ENCODE measurements around the gene WBP2NL.

Gene WBP2NL

GRCh38 chr22:42025421-42025820 is 26.8 kb downstream of the WBP2NL start:
- no peak for DNase-seq (ENCODE audit: low read depth in 2 of 2)
- TF ChIP-seq CTCF (IDR thresholded peaks at IDR 0.05; ENCODE audit: low read depth, low read length): no peak
- no peak overlapping the region for H3K4me3 ChIP-seq (replicated peaks in 1 of 2; ENCODE audit: low read depth in 2 of 2, low read length in 2 of 2)

- no peak overlapping the region for H3K4me3 ChIP-seq (replicated peaks in 1 of 2; ENCODE audit: low read depth in 2 of 2, low read length in 2 of 2)
- no peak for TF ChIP-seq CTCF (IDR thresholded peaks at IDR 0.05; ENCODE audit: low read depth, low read length)
- DNase-seq (ENCODE audit: low read depth in 2 of 2): no peak
These were observed 28.1 kb downstream of the WBP2NL start for GRCh38 chr22:42026705-42027104.

- TF ChIP-seq CTCF (IDR thresholded peaks at IDR 0.05; ENCODE audit: low read depth, low read length): no peak
- no peak for DNase-seq (ENCODE audit: low read depth in 2 of 2)
These were observed 34.9 kb downstream of the WBP2NL start for GRCh38 chr22:42033263-42034181.

GRCh38 chr22:42035256-42035655 is 36.7 kb downstream of the WBP2NL start:
- DNase-seq (ENCODE audit: low read depth in 2 of 2): no peak
- no peak overlapping the region for H3K4me3 ChIP-seq (replicated peaks in 1 of 2; ENCODE audit: low read depth in 2 of 2, low read length in 2 of 2)
- TF ChIP-seq CTCF (IDR thresholded peaks at IDR 0.05; ENCODE audit: low read depth, low read length): no peak

More at GRCh38 chr22:42033263-42034181, 34.9 kb downstream of the WBP2NL start:
- H3K4me3 ChIP-seq (replicated peaks in 1 of 2; ENCODE audit: low read depth in 2 of 2, low read length in 2 of 2): no peak overlapping the region

GRCh38 chr22:42039271-42039670 is 40.7 kb downstream of the WBP2NL start:
- H3K4me3 ChIP-seq (replicated peaks in 1 of 2; ENCODE audit: low read depth in 2 of 2, low read length in 2 of 2): no peak overlapping the region
- TF ChIP-seq CTCF (IDR thresholded peaks at IDR 0.05; ENCODE audit: low read depth, low read length): no peak

GRCh38 chr22:42041784-42042183 is 43.2 kb downstream of the WBP2NL start:
- TF ChIP-seq CTCF (IDR thresholded peaks at IDR 0.05; ENCODE audit: low read depth, low read length): no peak
- no peak for DNase-seq (ENCODE audit: low read depth in 2 of 2)
- H3K4me3 ChIP-seq (replicated peaks in 1 of 2; ENCODE audit: low read depth in 2 of 2, low read length in 2 of 2): no peak overlapping the region

More at GRCh38 chr22:42039271-42039670, 40.7 kb downstream of the WBP2NL start:
- no peak for DNase-seq (ENCODE audit: low read depth in 2 of 2)
